Activated CD4-positive, alpha-beta T cell treated with anti-CD3 and anti-CD28 coated beads for 36 hours (primary cell): ENCODE data around the gene GSTK1. TPM values are rescaled to one million over a fixed set of nuclear protein-coding genes. Genes with fewer than 3 reads are reported as not detected.

ENCODE experiments used
- ATAC-seq: fragments of 200-7000 bp; cut with Tn5 transposase; one replicate; pipeline ENCODE4 v1.10.0; 2021; ENCODE audit warnings: mild to moderate bottlenecking, moderate library complexity
- CTCF ChIA-PET: fragments of 350-600 bp; sonication (Branson Sonifier 250); formaldehyde crosslinking; loops from one replicate; lab custom pipeline; 2021; ENCODE audit warnings: antibody characterized with exemption; lab: Charles Lee
- POLR2A ChIA-PET: fragments of 350-600 bp; sonication (Branson Sonifier 250); formaldehyde crosslinking; loops from one replicate; lab custom pipeline; 2021; ENCODE audit warnings: antibody characterized with exemption, inconsistent platforms; lab: Charles Lee
- DNase-seq: peaks from one replicate; pipeline ENCODE4 v3.0.0-alpha.2; 2020
- H3K27ac Mint-ChIP-seq: one replicate; pipeline ENCODE4 v1.8.0; 2021; ENCODE audit warnings: mixed read lengths
- H3K27me3 Mint-ChIP-seq: one replicate; pipeline ENCODE4 v1.8.0; 2021; ENCODE audit warnings: mixed read lengths
- H3K36me3 Mint-ChIP-seq: one replicate; pipeline ENCODE4 v1.8.0; 2021; ENCODE audit warnings: low read depth, mixed read lengths
- H3K4me1 Mint-ChIP-seq: one replicate; pipeline ENCODE4 v1.8.0; 2021; ENCODE audit warnings: mixed read lengths
- H3K4me3 Mint-ChIP-seq: one replicate; pipeline ENCODE4 v1.8.0; 2021; ENCODE audit warnings: mild to moderate bottlenecking, moderate library complexity, mixed read lengths
- H3K9me3 Mint-ChIP-seq: one replicate; pipeline ENCODE4 v1.8.0; 2021; ENCODE audit warnings: low read depth, mixed read lengths
- intact Hi-C, 2 experiments: fragments of 100-400 bp; cut with DNase I in 1 of 2; cut with micrococcal nuclease in 1 of 2; formaldehyde crosslinking; loops; one replicate each; pipeline versions ENCODE4 v1.14.2 to v1.15.1; 2022 to 2024; cut with DNase I, micrococcal nuclease
- total RNA-seq, 2 experiments: library from RNA; stranded (reverse); gene quantifications; one replicate each; pipeline ENCODE4 v1.2.3, GENCODE V29; 2021

Gene GSTK1
- total RNA-seq, 2 experiments from 2014 or later: 176 to 219 TPM

GRCh38 chr7:143308632-143309031 lies 45.4 kb downstream of the GSTK1 start:
- no peaks in the 10 kb centered on the region for H3K27me3 Mint-ChIP-seq
- ATAC-seq (no peak), DNase-seq (no peak)
- H3K4me3 Mint-ChIP-seq: no peak overlapping the region
- CTCF ChIA-PET: interaction anchor here (0.5 to 3.1 kb wide), 9 partner anchors 8 to 705 kb away, joined by 3 to 26 read pairs (median 4); no protein-coding TSS in a partner anchor
- H3K27ac Mint-ChIP-seq: peak overlapping the region; percentile 2
- H3K9me3 Mint-ChIP-seq: no peaks in the 10 kb centered on the region
- H3K4me1 Mint-ChIP-seq: peaks cover 48% of the 10 kb centered on the region
- H3K36me3 Mint-ChIP-seq: peaks cover 54% of the 10 kb centered on the region
- POLR2A ChIA-PET: interaction anchor here (0.7 to 2.5 kb wide), 3 partner anchors 15 to 68 kb away, joined by 3 to 9 read pairs (median 5); no protein-coding TSS in a partner anchor
- intact Hi-C loops: loop anchor here in 1 of 2 experiments (5.0 kb wide), 1 partner anchor 109 kb away; no protein-coding TSS in a partner anchor

DNA sequence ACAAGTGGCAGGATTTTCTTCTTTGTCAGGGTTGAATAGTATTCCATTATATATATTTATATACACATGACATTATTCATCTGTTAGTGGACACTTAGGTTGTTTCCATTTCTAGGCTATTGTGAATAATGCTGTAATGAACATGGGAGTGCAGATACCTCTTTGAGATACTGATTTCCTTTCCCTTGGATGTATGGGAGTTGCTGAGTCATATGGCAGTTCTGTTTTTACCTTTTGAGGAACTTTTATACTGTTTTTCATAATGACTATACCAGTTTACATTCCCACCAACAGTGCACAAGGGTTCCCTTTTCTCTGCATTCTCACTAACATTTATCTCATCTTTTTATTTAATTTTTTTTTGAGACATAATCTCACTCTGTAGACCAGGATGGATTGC lies 50.9 kb downstream of the GSTK1 start:
- ChIA-PET CTCF (no interaction called here), POLR2A (no interaction called here)
- H3K4me3 Mint-ChIP-seq: no peak overlapping the region
- intact Hi-C loops: no loop called here
- no peaks in the 10 kb centered on the region for H3K9me3 Mint-ChIP-seq
- H3K27me3 Mint-ChIP-seq: no peaks in the 10 kb centered on the region
- H3K4me1 Mint-ChIP-seq: peaks cover 18% of the 10 kb centered on the region
- ATAC-seq: no peak
- no peak for DNase-seq
- H3K27ac Mint-ChIP-seq: no peak overlapping the region
- H3K36me3 Mint-ChIP-seq: peaks cover 8% of the 10 kb centered on the region

DNA sequence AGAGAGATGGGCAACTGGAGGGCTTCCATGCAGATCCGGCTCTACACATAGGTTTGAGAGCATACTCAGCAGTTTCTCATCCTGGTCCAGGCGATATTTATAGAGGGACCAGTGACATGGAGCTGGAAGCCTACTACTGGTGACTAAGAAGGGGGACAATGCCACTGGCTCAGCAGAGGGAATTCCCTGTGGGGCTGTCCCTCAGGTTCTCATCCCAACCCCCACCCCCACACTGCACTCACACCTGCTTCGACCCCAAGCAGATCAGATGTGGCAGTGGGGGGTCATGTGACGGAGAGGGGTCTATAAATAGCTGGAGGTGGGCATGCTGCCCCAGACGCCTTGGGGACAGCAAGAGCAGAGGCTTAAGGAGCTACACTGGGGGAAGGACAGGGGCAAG lies 52.5 kb downstream of the GSTK1 start, which contains the start of gene CLCN1:
CLCN1 (plus strand) TSS at position 336 of the 400 bp plus-strand sequence. CDS start 102 bp downstream, outside the sequence.
- Mint-ChIP-seq H3K4me1 (peaks cover 2% of the 10 kb centered on the region), H3K27me3 (no peaks in the 10 kb centered on the region), H3K4me3 (no peak within 1 kb of the TSS), H3K36me3 (no peaks in the 10 kb centered on the region), H3K9me3 (no peaks in the 10 kb centered on the region), H3K27ac (no peak within 1 kb of the TSS)
- POLR2A ChIA-PET: no interaction called here
- no peak for ATAC-seq
- no peak for DNase-seq
- CTCF ChIA-PET: interaction anchor here (0.7 to 1.3 kb wide), 3 partner anchors 10 to 75 kb away, joined by 3 read pairs; no protein-coding TSS in a partner anchor
- intact Hi-C loops: no loop called here

GRCh38 chr7:143316492-143316891 lies 53.3 kb downstream of the GSTK1 start:
- ATAC-seq: no peak
- no peak overlapping the region for H3K27ac Mint-ChIP-seq
- DNase-seq: no peak
- H3K4me3 Mint-ChIP-seq: no peak overlapping the region
- no peaks in the 10 kb centered on the region for H3K36me3 Mint-ChIP-seq
- ChIA-PET CTCF (interaction anchor here (0.7 to 0.9 kb wide), 3 partner anchors 11 to 20 kb away, joined by 3 read pairs; no protein-coding TSS in a partner anchor), POLR2A (interaction anchor here (0.6 kb wide), 1 partner anchor 10 kb away, joined by 3 read pairs; no protein-coding TSS in a partner anchor)
- intact Hi-C loops: no loop called here
- H3K9me3 Mint-ChIP-seq: no peaks in the 10 kb centered on the region
- no peaks in the 10 kb centered on the region for H3K4me1 Mint-ChIP-seq
- H3K27me3 Mint-ChIP-seq: no peaks in the 10 kb centered on the region

- H3K36me3 Mint-ChIP-seq: no peaks in the 10 kb centered on the region
- no peak overlapping the region for H3K4me3 Mint-ChIP-seq
- no peaks in the 10 kb centered on the region for H3K9me3 Mint-ChIP-seq
- H3K27ac Mint-ChIP-seq: no peak overlapping the region
- CTCF ChIA-PET: interaction anchor here (0.5 to 1.0 kb wide), 2 partner anchors 10 to 98 kb away, joined by 3 to 4 read pairs; no protein-coding TSS in a partner anchor
- no peaks in the 10 kb centered on the region for H3K4me1 Mint-ChIP-seq
- no peaks in the 10 kb centered on the region for H3K27me3 Mint-ChIP-seq
- DNase-seq (no peak), ATAC-seq (no peak)
- POLR2A ChIA-PET: no interaction called here
- intact Hi-C loops: no loop called here
Measured at GRCh38 chr7:143318661-143319060, 55.4 kb downstream of the GSTK1 start.

Other genes with a start within 250 kb of the GSTK1 start
- gene OR9A2, start 236.3 kb upstream of the GSTK1 start, total RNA-seq: not detected
- not detected for gene OR6V1, start 211.1 kb upstream of the GSTK1 start, total RNA-seq
- not detected for gene PIP, start 131.4 kb upstream of the GSTK1 start, total RNA-seq
- not detected for gene TAS2R39, start 80.0 kb upstream of the GSTK1 start, total RNA-seq
- gene TAS2R40, start 41.4 kb upstream of the GSTK1 start, total RNA-seq: not detected
- 1 to 10 TPM; 1.2 to 2.3 TPM for gene TMEM139, start 21.5 kb downstream of the GSTK1 start, total RNA-seq
- 100 to 1,000 TPM in 1 of 2 experiments, 10 to 100 TPM in 1; 91.1 to 106 TPM for gene CASP2, start 24.9 kb downstream of the GSTK1 start, total RNA-seq
- gene CLCN1, start 52.7 kb downstream of the GSTK1 start, total RNA-seq: under 1 TPM; 0.07 to 0.09 TPM
- gene FAM131B, start 99.3 kb downstream of the GSTK1 start, total RNA-seq: 1 to 10 TPM; 1.7 to 1.8 TPM
- gene ZYX, start 117.9 kb downstream of the GSTK1 start, total RNA-seq: 100 to 1,000 TPM; 103 to 148 TPM
- 1 to 10 TPM; 2.4 to 2.8 TPM for gene EPHA1, start 145.4 kb downstream of the GSTK1 start, total RNA-seq
- gene TAS2R60, start 180.0 kb downstream of the GSTK1 start, total RNA-seq: not detected
- not detected for gene TAS2R41, start 214.4 kb downstream of the GSTK1 start, total RNA-seq